Islet of Langerhans (tissue), 1 donor: ENCODE data around the gene SEPTIN12.
"Not testable (repeated sequence)": the region's sequence is repeated elsewhere in the genome, so short reads cannot be mapped to it uniquely, and the experiment has no call there.

Source experiments
- FAIRE-seq: peaks from one replicate; lab custom pipeline; 2011; peaks lifted over from hg19 to GRCh38; lab: Jason Lieb, UNC

SEPTIN12 gene

GRCh38 chr16:4752351-4753100, 35.6 kb downstream of the SEPTIN12 start:
- FAIRE-seq = no peak

DNA sequence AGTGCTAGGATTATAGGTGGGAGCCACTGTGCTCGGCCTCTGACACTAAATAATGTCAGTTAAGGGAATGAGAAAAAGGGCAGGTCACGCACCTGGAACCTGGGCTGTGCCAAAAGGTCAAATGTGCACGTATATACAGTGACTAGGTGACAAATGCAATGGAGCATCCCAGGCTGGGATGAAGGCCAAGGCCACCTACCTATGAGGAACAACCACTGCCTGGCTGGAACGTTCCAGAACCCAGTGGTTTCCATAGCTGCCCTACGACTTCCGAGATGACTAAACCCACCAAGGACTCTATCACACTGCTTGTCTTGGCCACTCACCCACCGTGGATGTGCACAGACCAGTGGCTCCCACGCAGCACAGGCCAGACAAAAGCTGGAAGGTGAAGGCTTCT, 37.2 kb downstream of the SEPTIN12 start:
- FAIRE-seq = no peak

DNA sequence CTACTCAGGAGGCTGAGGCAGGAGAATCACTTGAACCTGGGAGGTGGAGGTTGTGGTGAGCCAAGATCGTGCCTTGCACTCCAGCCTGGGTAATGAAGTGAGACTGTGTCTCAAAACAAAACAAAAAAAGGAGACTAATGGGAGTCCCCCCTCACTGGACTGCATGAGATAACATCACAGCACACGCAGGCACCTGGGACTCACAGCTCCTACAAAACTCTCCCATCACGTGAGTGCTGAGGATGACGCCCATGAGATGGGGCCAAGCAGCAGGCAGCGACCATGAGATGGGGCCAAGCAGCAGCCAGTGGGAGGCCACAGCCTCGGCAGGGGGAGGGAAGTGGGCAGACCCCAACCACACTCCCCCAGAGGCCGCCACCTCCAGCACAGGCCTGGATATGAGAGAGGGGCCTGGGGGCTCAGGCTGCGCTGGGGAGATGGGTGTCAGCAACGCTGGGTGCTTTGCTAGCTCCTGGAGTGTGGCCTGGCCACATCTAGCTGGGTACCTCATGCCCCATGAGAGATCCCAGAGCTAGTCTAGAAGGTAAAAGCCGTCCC, 38.4 kb downstream of the SEPTIN12 start:
- FAIRE-seq = no peak

DNA sequence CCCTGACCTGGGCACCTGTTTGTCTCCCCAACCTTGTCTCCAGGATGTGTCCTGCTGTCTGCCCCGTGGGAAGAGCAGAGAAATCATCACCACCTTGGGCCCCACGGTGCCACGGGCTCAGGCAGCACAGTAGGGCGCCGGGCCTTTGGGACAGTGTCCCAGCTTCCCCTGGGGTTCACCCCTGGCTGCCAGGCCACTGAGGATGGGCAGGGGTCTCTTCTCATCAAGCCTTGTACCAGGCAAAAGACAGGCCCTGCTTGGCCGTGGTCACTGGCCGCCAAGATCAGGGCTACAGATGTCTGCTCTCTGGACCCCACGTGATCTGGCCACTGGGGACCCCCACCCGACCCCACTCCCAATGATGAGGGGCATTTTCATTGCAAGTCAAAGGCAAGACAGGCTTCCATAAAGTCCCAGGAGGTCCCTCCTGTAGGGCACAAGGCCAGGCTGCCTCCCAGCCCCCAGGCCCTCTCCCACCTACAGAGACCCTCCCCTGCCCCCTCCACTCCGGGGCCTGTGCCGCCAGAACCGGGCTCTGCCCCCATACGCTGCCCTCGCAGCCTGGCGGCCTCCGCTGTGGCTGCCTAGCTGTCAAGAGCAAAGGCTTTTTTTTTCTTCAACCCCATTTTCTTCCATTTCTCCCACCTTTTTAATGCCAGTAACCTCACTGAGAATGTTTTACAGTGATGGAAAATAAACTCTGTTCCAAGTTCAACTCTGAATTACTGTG, 39.3 kb downstream of the SEPTIN12 start:
- no peak for FAIRE-seq

DNA sequence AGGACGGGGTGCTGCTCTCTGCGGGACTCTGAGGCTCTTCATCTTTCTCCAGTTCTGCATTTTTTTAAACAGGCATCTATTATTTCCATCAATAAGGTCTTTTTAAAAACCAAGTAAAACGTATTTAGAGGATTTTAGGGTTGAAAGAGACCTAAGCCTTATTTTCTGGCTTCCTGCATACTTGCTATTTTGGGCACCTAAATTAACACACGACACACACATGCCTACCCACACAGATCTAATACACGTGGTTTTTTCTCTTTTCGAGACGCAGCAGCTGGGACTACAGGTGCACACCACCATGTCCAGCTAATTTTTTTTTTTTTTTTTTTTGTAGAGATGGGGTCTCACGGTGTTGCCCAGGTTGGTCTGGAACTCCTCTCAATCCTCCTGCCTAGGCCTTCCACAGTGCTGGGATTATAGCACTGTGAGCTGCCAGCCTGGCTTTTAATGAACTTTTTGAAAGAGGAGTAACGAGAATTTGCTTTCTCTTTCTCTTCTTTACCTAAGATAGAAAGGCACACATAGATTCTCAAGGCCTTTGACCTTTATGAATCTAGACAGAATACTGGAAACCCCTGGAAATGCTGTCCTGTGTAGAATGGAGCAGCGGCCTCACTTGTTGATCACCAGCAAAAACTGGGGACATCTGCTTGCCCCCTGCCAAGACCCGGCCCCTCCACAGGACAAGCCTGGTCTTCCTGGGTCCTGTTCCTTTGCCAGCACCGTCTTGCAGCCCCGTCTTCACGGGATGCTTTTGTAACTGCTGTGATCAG, 40.1 kb downstream of the SEPTIN12 start:
- no peak for FAIRE-seq

DNA sequence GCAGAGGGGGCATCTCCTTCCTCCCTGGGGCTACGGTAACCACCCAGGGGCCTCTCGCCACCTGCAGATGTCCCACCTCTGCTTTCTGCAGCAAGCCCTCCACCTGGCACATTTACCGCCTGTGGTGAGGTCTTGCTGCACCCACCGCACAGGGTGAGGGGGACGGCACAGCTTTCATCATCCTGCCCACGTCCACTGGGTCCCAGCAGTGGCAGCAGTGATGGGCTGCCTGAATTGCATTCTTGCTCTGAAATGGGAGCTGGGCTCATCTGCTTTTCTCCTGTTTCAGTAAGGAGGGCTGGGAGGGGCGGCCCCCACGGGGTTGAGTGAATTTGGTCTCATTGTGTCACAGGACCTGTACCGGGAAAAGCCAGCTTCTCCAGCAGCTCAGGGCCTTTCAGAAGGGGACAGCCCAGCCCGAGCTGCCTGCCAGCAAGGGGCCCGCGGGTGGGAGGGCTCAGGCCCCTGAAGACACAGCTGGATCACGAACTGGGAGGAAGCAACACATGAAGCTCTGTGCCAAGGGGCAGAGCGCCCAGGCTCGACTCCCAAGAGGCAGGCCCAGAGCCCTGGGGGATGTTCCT, 41.1 kb downstream of the SEPTIN12 start:
- FAIRE-seq = no peak

DNA sequence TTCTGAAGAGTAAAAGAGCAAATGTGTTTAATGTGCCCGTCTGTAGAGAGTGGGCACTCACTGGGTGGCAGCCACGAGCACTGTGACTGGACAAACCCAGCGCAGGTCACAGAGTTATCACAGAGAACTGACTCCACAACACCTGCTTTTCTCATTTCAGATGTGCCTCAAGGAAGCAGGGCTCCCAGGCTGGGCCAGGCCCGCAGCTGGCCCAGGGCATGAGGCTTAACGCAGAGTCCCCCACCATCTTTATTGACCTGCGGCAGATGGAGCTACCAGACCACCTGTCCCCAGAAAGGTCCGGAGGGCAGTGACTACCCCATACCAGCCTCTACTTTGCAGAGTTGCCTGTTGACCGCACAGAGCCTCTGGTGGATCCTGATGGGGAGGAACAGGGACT, 41.9 kb downstream of the SEPTIN12 start:
- FAIRE-seq = no peak

GRCh38 chr16:4745274-4745569, 42.9 kb downstream of the SEPTIN12 start:
- FAIRE-seq = no peak

GRCh38 chr16:4744555-4745273, 43.4 kb downstream of the SEPTIN12 start:
- FAIRE-seq = no peak

GRCh38 chr16:4743226-4743878, 44.8 kb downstream of the SEPTIN12 start:
- FAIRE-seq = no peak

GRCh38 chr16:4738370-4738769, 49.8 kb downstream of the SEPTIN12 start:
- FAIRE-seq = not testable (repeated sequence)

- FAIRE-seq = no peak
These were observed 50.6 kb downstream of the SEPTIN12 start for GRCh38 chr16:4737545-4737944.

GRCh38 chr16:4736546-4736945, 51.6 kb downstream of the SEPTIN12 start:
- no peak for FAIRE-seq

DNA sequence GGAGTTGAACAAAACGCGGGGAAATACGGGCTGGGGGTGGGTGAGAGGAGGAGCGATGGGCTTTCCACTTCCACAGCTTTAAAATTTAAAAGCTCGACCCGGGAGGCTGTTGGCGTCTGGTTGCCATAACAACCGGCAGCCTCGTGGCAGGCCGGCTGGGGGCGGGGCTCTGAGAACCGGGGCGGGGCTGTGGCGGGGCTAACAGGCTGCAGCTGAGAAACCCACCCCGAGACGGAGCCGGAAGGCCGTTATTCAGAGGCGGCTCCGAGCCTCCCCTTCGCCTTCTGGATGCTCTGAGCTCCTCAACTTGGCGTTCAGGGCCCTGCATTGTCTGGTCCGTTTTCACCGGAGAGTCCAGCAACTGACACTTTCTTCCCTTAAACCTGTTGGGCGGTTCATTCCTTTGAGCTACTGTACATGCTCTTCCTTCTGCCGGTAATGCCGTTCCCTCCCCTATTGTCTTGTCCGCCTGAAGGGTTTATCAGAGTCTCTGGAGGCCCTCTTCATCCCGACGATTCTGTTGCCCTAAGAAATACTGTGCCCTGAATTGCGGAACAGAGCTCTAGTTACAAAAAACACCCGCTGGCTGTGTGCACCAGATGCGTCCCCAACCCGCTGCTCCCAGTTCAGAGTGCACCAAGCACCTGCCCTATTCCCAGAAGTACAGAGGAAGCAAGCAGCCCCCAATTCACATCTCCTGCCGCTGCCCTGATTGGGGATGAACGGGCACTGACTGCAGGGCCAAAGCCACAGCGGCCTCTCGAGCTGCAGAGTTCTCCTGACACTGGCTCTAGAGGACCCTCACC, 53.2 kb downstream of the SEPTIN12 start:
- FAIRE-seq = no peak

DNA sequence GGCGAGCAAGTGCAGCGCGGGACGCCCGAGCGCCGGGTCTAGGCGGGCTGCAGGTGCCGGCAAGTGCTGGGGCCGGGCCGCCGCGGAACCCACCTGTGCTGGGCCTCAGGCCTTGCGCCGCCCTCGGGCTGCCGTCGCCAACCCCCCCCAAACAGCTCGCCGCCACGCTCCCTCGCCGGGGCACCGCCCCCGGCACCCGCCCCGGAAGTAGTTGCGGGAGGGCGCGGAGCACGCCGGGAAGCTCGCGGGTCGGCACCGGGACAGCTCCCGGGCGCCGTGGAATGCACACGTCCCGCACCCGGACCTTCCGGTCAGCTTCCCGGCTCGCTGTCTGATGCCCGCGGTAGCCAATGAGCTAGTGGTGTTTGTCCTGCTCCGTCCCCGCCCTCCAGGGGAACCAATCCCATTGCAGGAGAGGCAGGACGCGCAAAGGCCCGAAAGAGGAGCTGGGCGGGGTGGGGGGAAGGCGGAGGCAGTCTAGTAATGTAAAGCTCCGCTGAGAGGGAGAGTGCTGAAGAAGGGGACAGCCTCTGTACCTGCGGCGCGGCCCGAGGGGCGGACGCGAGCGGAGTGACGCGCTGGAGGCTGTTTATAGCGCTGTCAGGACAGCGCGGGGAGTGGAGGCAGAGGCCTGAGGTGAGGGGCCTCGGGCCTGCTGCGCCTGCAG, 53.9 kb downstream of the SEPTIN12 start, which contains the start of the genes ANKS3 and DNAAF8:
TSS of gene ANKS3 (minus strand) at position 209 of the 667 bp plus-strand sequence. CDS start 4,122 bp downstream, outside the sequence.
TSS of gene DNAAF8 (plus strand) at position 475 of the 667 bp plus-strand sequence. CDS start 1,978 bp downstream, outside the sequence.
- no peak for FAIRE-seq

DNA sequence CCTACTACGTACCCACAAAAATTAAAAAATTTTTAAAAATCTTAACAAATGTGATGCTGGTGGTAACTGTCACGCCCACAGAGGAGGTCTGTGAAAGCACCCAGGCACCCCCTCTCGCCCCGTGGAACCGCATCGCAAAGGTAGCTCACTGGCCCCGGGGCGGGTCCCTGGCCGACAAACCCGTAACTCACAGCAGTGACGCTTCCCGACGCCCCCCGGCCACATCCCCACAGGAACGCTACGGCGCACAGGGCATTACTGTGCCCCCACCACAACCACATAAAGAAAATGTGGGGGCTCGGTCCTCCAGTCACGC, 54.4 kb downstream of the SEPTIN12 start:
- no peak for FAIRE-seq

DNA sequence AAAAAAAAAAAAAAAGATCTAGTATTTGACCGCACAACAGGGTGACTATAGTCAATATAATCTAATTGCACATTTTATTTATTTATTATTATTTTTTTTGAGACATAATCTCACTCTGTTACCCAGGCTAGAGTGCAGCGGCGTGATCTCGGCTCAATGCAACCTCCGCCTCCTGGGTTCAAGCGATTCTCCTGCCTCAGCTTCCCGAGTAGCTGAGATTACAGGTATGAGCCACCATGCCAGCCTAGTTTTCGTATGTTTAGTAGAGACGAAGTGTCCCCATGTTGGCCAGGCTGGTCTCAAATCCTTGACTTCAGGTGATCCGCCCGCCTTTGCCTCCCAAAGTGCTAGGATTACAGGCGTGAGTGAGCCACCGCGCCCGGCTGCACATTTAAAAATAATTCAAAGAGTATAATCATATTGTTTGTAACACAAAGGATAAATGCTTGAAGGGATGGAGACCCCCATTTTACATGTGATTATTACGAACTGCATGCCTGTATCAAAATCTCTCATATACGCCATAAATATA, 54.9 kb downstream of the SEPTIN12 start:
- no peak for FAIRE-seq

- FAIRE-seq = no peak
These were observed 58.3 kb downstream of the SEPTIN12 start for GRCh38 chr16:4729876-4730275.

DNA sequence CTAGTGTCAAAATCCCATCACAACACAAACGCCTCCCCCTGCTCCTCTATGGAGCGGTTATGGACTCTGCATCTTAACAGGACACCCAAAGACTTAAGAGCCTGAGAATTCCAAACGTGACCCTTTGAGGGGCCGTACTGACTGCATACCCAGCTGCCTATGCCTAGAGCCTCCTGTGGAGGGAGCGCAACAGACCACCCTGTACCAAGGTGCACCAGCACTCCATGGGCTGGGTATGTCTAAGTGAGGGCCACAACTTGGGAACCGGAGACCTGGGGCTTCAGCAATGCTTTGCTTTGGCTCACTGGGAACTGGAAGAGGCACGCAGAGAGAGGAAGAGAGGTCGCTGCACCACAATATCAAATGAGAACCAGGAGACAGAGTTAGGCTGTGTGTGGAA, 59.5 kb downstream of the SEPTIN12 start:
- FAIRE-seq = no peak
